ENCODE data around the gene ARHGEF9.

ARHGEF9 gene

DNA sequence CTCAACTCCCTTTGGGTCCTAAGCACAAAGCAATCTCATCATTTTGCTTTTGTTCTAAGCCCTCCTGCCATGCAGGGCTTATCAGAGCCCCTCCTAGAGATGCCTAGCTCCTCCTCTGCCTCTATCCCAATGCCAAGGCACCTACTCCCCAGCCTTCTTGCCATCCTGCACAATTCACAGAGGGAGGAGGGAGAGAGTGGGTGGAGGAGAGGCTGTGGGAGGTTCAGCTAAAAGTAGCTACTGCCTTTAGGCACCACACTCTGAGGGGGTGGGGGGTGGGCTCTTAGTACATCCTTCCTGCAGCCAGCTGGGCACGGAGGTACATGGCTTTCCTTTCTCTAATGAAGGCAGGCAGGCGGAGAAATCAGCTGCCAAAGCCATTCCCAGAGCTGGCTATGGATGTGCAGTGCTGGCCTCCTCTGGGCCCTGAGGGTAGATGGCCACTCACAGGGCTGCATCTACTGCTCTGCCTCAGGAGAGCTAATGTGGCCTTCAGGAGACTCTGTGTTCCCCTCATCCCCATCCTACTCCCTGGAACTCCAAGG lies 40.1 kb downstream of the ARHGEF9 start:
- no peak for DNase-seq

DNA sequence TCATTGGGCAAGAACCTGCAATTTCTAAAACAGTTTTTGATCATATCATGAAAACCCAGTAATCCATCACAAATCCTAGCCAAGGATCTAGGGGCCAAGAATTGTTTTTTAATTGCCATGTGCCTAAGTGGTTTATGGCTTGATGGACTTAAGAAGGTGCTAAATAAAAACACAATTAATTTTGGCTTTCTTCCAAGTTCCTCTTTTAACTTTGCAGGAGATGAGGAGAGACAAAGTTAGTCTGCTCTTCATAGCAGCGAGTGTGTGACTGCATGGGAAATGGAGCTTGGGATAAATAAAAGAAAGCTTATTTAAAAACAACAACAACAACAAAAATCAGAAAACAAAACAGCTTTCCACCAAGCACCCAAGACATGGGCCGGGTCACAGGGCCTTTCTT lies 41.4 kb downstream of the ARHGEF9 start:
- DNase-seq, result no peak

DNA sequence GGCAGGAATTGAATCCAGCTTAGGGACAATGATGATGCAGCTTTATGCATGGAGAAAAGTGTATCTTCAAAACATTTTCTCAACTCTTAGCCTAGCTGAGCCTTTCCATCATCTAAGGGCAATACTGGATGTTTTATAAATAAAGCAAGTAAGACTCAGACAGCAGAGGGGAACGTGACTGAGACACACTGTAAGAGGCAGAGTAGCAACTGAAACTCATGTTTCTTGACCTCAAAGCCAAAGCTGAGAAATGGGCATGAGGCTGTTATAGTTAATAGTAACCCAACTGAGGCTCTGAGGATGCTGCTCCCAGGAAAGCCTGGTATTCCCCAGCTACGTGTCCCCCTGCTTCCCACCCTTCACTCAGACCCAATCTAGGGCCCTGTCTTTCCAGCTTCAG lies 44.6 kb downstream of the ARHGEF9 start:
- DNase-seq, result no peak

DNA sequence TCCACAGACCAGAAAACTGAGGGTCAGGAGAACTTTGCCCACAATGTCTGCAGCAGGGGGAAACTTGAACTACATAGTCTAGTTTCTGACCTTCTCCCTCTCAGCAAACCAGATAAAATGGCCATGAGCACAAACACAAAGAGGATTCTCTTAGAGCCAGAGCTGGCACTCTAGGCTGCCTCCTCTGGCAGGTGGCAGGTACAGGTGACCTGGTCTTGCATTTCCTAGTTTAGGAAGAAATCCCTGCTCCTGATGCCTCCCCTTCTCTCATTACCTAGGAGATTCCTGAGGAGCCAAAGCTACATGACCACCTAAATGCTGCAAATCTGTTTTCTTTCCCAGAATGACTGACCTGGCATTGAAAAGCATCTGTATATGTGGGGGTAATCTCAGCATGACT lies 45.1 kb downstream of the ARHGEF9 start:
- no peak for DNase-seq

DNA sequence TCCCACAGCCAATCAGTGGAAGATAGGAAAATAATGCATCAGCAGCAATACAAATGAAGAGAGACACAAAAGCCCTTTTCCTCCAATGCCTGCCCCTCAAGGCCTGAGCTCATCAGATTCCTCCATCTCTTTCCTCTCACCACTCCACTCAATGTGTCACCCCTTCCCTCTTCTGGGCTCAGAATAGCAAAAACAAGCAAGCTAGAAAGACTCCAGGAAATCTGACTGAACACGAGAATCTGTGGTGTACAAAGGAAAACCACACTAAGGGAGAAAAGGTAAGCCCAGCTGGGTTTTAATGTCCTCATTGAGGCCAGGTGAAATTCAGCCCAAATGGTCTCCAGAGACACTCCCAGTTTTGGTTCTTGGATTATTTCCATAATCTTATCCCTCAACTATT lies 46.3 kb downstream of the ARHGEF9 start:
- DNase-seq, result no peak

DNA sequence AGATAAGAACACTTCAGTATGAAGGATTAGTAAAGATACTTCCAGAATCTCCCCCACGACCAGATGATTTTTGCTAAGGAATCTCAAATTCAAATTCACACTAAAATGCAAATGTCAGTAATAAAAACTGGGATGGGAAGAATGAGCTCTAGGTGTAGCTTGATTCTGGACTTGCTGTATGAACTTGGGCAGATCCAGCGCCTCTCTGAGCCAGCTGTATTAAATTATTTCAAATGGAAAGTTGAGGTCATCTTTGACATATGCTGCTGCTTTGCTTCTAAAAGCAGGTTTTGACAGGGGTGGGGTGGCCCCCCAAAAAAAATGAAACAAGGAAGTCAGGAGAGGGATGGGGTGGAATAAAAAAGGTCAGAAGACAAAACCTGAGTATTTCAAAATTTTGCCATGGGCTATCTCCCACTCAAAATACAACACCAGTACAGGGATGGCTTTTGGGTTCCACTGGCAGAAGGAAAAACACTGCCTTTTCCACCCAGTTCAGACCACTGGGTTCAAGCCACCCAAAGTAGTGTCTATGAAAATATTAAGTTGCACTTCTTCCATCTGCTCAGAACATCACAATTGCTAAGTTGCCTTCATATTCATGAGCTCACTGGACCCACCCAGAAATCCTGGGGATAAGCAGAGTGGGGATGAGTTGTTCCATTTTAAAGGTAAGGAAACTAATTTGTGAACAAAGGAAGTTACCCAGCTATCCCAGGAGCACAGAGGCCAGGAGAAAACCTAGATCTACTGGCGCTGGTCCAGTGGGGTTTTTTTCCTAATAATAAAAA lies 47.7 kb downstream of the ARHGEF9 start:
- DNase-seq, result no peak

DNA sequence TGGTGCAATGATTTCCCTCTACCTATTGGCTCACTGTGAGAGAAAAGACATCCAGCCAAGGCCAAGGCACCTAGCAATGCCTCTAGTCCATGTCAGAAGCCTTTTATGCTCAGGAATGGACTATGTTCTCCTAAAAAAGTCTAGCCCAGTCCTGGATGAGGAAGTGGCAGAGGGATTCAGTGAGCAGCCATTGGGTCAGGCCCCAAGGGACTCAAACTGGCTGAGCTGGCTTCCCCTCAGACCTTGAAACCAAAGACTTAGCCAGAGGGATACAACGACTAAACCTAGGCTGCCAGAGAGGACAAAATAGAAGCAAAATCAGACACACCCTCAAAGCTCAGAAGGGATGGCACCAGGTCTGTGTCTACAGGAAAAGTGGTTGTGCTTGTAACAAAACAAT lies 49.1 kb downstream of the ARHGEF9 start:
- no peak for DNase-seq

DNA sequence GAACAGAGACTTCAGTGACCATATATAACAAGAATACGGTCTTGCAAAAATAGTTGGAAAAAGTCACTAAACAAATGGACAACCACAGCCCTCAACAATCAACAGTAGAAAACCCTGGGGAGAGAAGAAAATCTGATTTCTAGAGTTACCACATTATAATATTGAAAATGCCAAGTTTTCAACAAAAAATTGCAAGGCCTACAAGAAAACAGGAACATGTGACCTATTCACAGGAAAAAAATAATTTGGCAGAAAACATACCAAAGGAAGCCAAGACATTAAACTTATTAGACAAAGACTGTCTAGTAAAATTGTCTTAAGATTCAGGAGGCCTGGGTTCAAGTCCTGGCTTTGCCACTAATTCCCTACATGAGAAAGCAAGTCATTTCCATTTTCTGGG lies 64.7 kb downstream of the ARHGEF9 start:
- no peak for DNase-seq

DNA sequence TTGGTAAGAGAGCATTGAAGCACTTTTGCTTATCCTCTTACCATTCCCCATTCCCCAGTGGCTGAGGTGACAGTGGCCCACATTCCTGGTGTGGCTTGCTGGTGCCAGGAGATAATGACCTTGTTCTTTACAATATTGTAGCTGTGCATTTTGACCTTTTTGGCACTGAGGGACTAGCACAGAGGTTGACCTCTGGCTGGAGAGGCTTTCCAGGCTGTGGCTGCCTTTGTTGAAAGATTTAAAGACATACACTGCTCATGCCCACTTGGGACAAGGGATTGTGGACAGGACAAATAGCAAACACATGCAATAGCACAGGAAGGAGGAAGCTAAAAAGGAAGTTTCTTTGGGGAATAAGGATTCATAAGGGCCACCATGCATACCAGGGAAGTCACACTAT lies 65.4 kb downstream of the ARHGEF9 start:
- DNase-seq, result no peak

DNA sequence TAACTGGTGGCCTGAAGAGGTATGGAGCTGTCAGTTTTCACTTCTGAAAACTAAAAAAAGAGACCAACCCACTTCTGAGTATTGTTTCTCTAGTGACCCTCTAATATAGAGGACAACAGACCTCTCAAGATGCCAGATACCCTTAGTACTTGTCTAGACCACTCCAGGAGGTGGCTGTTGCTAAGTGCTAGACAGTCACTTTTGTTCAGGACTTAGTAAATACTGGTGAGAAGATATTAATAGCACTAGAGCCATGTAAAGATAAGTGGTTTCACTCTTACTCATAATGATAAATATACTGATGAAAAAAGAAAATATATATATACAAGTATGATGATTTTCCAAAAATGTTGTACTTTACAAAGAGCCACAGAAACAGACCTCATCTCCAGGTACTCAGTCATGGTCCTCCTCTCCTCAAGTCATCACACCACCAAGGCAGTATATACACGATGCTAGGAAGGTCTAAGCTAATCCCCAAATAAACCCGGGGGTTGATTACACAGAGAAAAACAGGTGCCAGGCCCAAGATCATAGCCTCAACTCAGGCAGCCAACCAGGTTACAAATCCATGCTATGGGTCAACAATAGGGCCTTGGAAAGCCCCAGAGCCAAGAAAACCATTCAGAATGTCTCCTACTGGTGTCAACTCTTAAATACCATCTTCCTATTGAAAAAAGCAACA lies 66.9 kb downstream of the ARHGEF9 start:
- DNase-seq, result no peak

DNA sequence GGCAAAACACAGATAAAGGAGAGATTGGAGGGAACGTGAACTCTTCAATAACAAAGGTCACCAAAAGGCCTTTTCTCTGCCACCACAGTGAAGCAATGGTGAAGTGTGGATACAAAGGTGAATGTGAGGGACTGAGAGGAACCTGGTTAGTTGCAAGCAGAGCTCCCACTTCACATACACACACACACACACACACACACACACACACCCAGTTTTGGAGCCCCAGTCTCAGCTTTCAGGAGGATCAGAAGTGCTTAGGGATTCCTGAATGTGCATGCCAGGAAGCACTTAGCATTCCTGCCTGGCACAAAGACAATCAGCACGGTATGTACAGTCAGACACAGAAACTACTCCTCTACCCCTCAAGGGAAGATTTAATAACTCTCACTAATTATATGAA lies 71.5 kb downstream of the ARHGEF9 start:
- no peak for DNase-seq

DNA sequence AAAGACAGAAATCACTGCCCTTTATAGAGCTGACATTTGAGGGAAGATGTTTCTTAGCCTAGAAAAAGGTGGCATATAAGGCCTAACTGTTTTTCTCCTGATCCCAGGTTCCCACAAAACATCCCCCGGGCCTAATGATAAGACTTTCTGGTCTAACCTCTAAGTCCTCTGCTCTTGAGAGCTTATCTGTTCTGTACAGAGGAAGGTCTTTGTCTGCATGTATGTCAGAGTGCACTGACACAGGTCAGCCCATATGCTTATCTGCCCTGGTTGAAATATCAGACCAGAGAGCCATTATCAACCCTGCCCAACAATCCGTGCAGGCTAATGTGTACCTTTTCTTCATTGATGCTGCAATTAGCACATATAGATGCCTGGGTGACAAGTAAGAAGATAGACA lies 76.2 kb downstream of the ARHGEF9 start:
- DNase-seq, result no peak

DNA sequence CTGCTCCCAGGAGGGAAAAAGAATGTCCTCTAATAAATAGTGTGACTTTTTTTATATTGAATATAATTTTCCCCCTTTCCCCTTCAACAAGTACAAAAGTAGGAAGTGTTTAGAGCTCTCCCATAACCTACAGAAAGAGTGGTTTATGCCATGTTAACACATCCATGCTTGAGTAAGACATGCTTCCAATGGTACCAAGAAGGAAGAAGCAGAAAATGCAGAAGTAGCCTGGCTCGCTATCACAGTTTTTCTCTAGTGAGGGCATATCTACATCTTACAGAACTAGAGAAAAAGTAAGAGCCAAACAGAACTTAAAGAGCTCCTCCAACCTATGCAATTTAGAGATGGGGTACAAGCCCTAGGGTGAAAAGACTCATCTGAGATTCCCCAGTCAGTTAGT lies 82.5 kb downstream of the ARHGEF9 start:
- no peak for DNase-seq

DNA sequence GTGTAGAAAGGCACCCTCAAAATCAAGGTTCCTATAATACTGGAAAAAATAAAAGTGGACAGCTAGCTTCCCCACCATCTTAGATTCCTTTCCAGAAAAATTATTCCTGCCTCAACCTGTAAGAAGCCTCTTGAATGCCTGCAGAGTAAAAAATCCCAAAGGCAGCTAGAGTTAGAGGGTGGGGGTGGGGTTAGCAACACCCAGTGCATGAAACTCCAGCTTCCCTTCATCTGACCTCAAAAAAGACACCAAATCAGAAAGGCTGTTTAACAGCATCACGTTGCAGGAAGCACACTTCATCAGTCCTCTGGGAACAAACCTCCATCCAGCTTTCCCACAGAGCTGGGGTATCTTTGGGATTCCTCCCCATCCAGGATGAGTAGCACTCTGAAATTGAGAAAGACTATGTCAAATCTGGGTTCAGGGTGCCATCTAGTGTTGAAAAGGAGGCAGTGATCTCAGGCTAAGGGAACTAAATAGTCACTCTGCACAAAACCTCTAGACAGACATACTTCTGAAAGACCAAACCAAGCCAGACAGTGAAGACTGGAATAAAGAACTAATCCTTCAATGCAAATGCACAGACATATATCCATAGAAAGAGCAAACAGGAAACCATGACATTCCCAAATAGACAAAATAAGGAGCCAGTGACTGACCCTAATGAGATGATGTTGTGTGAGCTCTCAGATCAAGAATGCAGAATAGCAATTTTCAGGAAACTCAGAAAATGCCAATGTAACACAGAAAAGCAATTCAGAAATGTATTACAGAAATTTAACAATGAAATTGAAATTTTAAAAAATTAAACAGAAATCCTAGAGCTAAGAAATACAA lies 97.9 kb downstream of the ARHGEF9 start:
- DNase-seq, result peak; percentile 9

DNA sequence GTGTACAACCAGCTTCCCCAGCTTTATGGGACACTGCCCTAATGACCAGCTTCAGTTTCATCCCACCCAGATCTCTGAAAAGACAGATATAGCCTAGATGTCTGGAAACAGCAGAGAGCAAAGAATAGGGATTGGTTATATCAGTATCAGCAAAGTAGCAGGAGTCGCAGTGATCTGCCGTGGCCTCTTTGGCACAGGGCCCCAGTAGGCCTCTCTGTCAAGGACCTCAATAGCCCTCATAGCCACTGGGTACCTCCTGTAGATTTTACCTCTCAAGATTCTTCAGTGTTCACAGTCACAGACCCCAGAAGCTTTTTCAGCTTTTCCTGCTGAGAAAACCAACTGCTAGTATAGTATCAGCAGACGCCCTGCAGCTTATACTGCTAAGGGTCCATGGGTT lies 104.6 kb downstream of the ARHGEF9 start:
- DNase-seq, result no peak

DNA sequence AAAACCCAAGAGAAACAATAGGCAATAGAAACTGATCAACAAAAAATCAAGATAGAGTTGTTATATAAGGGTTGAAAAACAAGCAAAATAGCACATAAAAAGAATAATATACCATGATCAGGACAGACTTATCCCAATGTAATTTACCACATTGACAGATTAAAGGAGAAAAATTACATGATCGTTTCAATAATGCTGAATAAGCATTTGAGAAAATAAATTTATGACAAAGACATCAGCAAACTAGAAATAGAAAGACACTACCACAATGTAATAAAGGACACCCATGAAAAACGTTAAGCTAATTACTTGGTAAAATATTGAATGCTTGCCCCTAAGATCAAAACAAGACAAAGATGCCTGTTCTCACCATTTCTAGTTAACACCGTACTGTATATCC lies 105.6 kb downstream of the ARHGEF9 start:
- no peak for DNase-seq

DNA sequence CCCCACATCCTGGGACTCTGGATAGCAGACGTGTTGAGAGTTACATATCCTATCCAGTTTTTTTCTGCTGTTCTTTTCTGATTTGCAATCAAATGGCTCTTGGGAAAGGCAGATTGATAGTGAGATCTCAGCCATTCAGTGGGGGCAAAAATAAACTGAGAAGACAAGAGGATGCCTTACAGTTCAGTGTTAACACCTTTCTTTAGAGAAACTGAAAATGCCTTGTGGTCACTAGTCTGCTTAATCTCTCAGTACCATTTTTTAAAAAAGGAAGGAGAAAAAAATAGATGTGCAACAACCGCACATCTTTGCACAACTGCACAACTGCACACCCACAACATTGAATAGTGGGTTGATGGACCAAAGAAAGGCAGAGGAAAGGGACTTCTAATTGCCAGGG lies 109.3 kb downstream of the ARHGEF9 start:
- DNase-seq, result no peak

DNA sequence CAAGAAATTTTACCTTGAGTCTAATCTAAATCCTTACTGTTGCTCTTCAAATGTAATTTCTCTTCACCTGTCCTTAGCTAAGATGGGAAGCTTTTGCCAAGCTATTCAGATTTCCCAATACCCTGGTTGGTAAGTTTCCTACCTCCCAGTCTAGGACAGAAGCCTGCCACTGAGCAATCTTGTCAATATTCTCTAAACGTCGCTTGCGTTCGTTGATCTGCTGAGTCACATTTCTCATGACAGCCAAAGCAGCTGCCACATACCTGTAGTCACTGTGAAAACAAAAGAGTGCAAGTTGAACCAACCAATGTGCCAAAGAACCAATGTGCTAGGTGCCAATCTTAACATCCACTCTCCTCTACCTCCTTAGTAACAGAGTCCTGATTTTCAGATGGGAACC lies 111.1 kb downstream of the ARHGEF9 start:
- DNase-seq, result no peak

DNA sequence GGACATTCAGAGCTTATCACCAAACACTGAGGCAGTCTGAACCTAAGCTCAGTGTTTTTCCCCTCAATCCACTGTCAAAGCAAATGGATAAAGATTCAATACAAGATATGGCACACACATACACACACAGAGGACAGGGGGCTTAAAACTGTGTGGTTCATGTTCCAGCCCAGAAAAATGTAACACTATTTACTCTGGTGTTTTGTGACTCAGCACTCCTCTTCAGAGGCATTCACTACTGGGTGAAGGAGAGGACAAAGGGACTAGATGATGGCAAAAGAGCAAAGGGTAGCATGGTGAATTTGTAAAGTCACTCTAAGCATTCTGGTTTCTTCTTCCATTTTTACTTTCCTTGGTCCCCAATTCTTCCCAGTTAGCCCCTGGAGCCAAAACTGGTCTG lies 120.3 kb downstream of the ARHGEF9 start:
- DNase-seq, result no peak

DNA sequence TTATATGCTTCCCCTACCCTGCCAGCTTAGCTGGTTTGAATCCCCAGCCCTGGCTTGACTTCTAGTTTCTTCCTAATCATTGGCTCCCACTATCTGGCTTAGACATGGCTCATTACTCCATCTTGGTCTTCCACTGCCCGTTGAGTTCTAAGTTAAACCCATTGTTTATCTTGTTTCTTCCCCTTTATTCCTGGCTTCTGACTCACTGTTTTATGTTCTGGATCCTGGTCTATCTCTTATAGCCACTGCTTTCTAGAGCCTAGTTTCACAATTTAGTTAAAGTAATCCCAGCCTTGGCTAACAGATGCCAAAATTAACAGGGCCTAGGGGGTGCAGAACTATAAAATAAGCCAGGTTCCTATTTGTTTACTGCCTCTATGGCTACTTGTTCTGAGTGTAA lies 120.9 kb downstream of the ARHGEF9 start:
- DNase-seq, result no peak

DNA sequence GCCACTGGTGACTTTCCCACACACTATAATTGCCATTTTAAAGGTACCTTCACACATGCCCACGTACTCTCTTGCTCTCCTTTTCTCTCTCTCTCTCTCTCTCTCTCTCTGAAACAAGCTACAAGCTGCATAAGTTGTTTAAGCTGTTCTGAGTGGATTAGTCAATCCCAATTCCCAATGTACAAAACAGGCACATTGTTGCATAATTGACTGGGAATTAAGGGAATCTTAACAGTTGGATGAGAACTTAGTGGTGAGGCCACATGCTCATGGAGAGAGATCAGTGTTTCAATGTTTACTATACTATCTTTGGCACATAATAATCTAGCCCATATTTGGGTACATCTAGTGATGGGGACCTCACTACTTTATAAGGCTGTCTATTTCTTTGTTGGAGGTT lies 123.3 kb downstream of the ARHGEF9 start:
- DNase-seq, result no peak

DNA sequence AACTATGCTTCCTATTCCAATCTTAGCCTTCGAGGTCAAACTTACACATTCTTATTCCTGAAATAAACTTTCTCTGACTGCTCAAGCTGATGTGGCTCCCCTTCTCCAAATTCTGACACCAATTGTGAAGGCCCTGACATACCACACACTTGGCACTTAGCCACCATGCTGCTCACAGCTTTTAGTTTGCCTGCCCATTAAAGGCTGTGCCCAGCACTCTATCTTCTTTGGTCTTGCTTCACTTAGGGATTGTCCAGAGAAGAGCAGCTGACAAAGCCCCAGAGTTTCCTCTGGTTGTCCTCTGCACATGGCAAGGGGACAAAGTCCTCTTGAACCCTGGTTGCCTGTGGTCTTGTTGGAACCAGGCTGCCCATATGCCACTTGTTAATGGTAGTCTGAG lies 126.1 kb downstream of the ARHGEF9 start:
- DNase-seq, result no peak

DNA sequence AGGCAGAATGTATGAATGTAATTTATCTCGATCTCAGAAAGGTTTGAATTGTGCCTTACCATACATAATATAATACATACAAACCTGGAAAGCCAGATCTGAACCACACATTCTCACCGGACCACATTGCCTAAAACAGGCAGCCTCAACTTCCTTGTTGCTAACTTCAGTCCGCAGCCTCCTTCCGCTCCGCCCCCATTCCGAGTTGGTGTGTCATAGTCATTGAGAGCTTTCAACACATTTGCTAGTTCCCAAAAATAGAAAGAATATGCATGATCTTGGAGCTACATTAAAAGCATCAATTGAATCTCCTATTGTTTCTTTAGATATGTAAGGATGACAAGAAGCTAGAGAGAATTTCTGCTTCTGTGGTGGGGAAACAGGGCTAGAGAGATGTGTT lies 127.2 kb downstream of the ARHGEF9 start:
- DNase-seq, result no peak

Data from CD4-positive, alpha-beta T cell treated with Interleukin-6 for 4 hours (primary cell).